OCI-LY3 (cell line): ENCODE results near the gene LCN1.

Source experiments
- H2AFZ ChIP-seq: fragments of 200-600, 300-600 bp; shearing (Covaris generic); 2 replicates; pipeline ENCODE4 v1.6.0; 2014; ENCODE audit warnings: antibody characterized with exemption, low read depth, low read length
- H3K27ac ChIP-seq: fragments of 200-600, 300-600 bp; sonication (generic); 2 replicates; pipeline ENCODE4 v1.5.1; 2014; ENCODE audit warnings: mild to moderate bottlenecking, low read length, moderate library complexity, mixed read lengths
- H3K27me3 ChIP-seq: fragments of 200-600, 300-600 bp; sonication (generic); 2 replicates; pipeline ENCODE4 v1.6.1; 2014; ENCODE audit warnings: low read depth, low read length, mixed read lengths
- H3K36me3 ChIP-seq: fragments of 200-600, 300-600 bp; sonication (generic); replicated peaks from 2 replicates; pipeline ENCODE3; 2014; ENCODE audit warnings: low read depth, low read length, mixed read lengths
- H3K4me1 ChIP-seq: fragments of 300-600, 200-600 bp; sonication (generic); 2 replicates; pipeline ENCODE4 v1.6.1; 2014; ENCODE audit warnings: low read length, mixed read lengths
- H3K4me2 ChIP-seq: fragments of 200-600, 300-600 bp; sonication (generic); 2 replicates; pipeline ENCODE4 v1.6.1; 2014; ENCODE audit warnings: low read length, mixed read lengths
- H3K4me3 ChIP-seq: fragments of 300-600, 200-600 bp; sonication (generic); 2 replicates; pipeline ENCODE4 v1.5.1; 2014; ENCODE audit warnings: antibody characterized with exemption, mild to moderate bottlenecking, low read length, moderate library complexity
- H3K79me2 ChIP-seq: fragments of 300-600, 200-600 bp; shearing (Covaris generic); 2 replicates; pipeline ENCODE4 v1.6.1; 2014; ENCODE audit warnings: mild to moderate bottlenecking, low read length, mixed read lengths
- H3K9ac ChIP-seq: fragments of 300-600, 200-600 bp; shearing (Covaris generic); 2 replicates; pipeline ENCODE4 v1.6.0; 2014; ENCODE audit warnings: mild to moderate bottlenecking, low read length, moderate library complexity
- H3K9me3 ChIP-seq: fragments of 200-600, 300-600 bp; shearing (Covaris generic); 2 replicates; pipeline ENCODE4 v1.6.1; 2014; ENCODE audit warnings: low read length, mixed read lengths; ENCODE audit not compliant: insufficient read depth
- H4K20me1 ChIP-seq: fragments of 200-600, 300-600 bp; sonication (generic); 2 replicates; pipeline ENCODE4 v1.6.1; 2016; ENCODE audit warnings: low read length, mixed read lengths; ENCODE audit not compliant: insufficient read depth
- EZH2phosphoT487 ChIP-seq: fragments of 200-600 bp; shearing (Covaris generic); IDR thresholded peaks from 2 replicates; pipeline ENCODE4 v1.6.1; 2018; ENCODE audit warnings: antibody characterized with exemption, mixed run types, low read depth
- TF ChIP-seq, protein P1 (sequence below): fragments of 200-600, 300-600 bp; sonication (generic); IDR thresholded peaks from 2 replicates; pipeline ENCODE4 v1.5.1; 2014; ENCODE audit warnings: antibody characterized with exemption, low read length, low read depth

The LCN1 gene

GRCh38 chr9:135551456-135551855 lies 30.2 kb downstream of the LCN1 start:
- H3K36me3 ChIP-seq = no peaks in the 10 kb centered on the region
- H3K4me3 ChIP-seq = no peak overlapping the region
- no peak overlapping the region for H2AFZ ChIP-seq
- no peak overlapping the region for H3K9ac ChIP-seq
- no peak for TF ChIP-seq EZH2phosphoT487
- TF ChIP-seq, protein P1, sequence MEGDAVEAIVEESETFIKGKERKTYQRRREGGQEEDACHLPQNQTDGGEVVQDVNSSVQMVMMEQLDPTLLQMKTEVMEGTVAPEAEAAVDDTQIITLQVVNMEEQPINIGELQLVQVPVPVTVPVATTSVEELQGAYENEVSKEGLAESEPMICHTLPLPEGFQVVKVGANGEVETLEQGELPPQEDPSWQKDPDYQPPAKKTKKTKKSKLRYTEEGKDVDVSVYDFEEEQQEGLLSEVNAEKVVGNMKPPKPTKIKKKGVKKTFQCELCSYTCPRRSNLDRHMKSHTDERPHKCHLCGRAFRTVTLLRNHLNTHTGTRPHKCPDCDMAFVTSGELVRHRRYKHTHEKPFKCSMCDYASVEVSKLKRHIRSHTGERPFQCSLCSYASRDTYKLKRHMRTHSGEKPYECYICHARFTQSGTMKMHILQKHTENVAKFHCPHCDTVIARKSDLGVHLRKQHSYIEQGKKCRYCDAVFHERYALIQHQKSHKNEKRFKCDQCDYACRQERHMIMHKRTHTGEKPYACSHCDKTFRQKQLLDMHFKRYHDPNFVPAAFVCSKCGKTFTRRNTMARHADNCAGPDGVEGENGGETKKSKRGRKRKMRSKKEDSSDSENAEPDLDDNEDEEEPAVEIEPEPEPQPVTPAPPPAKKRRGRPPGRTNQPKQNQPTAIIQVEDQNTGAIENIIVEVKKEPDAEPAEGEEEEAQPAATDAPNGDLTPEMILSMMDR = no peak
- H3K79me2 ChIP-seq = no peaks in the 10 kb centered on the region
- H3K27ac ChIP-seq = no peak overlapping the region
- no peaks in the 10 kb centered on the region for H3K9me3 ChIP-seq
- H3K4me2 ChIP-seq = no peak overlapping the region
- no peaks in the 10 kb centered on the region for H4K20me1 ChIP-seq
- no peaks in the 10 kb centered on the region for H3K27me3 ChIP-seq
- no peaks in the 10 kb centered on the region for H3K4me1 ChIP-seq

DNA sequence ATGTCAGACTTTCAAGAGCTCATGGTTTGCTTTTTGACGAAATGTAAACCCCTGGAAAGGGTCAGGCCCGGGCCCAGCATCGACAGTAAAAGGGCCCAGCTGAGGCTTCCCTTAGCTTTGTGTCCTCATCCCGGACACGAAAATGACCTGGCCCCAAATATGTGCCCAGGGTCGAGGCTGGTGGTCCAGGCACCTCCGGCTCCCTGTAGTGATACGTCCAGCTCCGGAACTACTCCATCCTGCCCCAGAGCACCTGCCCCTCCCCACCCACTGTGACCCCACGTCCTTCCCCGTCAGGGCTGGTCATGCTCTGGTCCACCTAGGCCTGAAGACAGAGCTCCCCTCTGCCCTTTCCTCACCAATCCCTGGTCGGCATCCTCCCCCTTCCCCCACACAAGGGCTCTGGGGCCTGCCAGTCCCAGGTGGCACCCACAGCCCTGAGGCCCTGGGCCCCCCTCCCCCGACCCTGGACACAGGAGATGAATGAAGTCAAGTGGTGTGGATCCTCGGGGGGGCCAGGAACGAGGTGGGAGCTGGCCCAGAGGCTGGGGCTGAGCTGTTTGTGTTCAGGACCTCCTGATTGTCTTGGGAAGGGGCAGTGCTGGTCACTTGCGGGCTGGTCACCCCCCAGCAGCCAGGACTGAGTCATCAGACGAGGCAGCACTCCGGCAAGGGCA lies 30.9 kb downstream of the LCN1 start:
- Histone ChIP-seq H3K9ac (no peak overlapping the region), H2AFZ (no peak overlapping the region), H3K36me3 (no peaks in the 10 kb centered on the region), H3K27me3 (no peaks in the 10 kb centered on the region), H3K27ac (no peak overlapping the region), H3K79me2 (no peaks in the 10 kb centered on the region), H3K4me2 (no peak overlapping the region), H4K20me1 (no peaks in the 10 kb centered on the region), H3K4me1 (no peaks in the 10 kb centered on the region), H3K4me3 (no peak overlapping the region), H3K9me3 (no peaks in the 10 kb centered on the region)
- no peak for TF ChIP-seq EZH2phosphoT487
- TF ChIP-seq, protein P1 = no peak

GRCh38 chr9:135552698-135553171 lies 31.5 kb downstream of the LCN1 start:
- Histone ChIP-seq H3K4me3 (no peak overlapping the region), H3K27me3 (no peaks in the 10 kb centered on the region), H3K27ac (no peak overlapping the region), H3K79me2 (no peaks in the 10 kb centered on the region), H3K9me3 (no peaks in the 10 kb centered on the region), H3K4me1 (no peaks in the 10 kb centered on the region), H3K9ac (no peak overlapping the region), H3K36me3 (no peaks in the 10 kb centered on the region), H2AFZ (no peak overlapping the region), H3K4me2 (no peak overlapping the region), H4K20me1 (no peaks in the 10 kb centered on the region)
- no peak for TF ChIP-seq EZH2phosphoT487

DNA sequence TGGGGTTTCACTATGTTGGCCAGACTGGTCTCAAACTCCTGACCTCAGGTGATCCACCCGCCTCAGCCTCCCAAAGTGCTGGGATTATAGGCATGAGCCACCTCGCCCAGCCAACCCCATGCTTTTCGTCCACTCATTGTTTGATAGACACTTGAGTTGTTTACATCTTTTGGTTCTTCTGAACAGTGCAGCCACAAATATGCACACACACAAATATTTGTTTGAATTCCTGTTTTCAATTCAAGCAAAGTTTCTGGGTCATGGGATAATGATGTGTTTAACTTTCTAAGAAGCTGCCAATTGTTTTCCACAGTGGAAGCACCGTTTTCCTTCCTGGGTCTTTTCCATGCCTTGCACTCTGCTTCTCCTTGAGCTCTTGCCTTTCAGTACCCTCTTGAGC lies 33.5 kb downstream of the LCN1 start:
- no peak for TF ChIP-seq EZH2phosphoT487
- TF ChIP-seq, protein P1 = no peak
- H3K4me2 ChIP-seq = no peak overlapping the region
- no peaks in the 10 kb centered on the region for H3K27me3 ChIP-seq
- H3K79me2 ChIP-seq = no peaks in the 10 kb centered on the region
- H3K4me3 ChIP-seq = no peak overlapping the region
- no peak overlapping the region for H3K9ac ChIP-seq
- H2AFZ ChIP-seq = no peak overlapping the region
- H3K36me3 ChIP-seq = no peaks in the 10 kb centered on the region
- no peaks in the 10 kb centered on the region for H4K20me1 ChIP-seq
- H3K27ac ChIP-seq = no peak overlapping the region
- H3K4me1 ChIP-seq = no peaks in the 10 kb centered on the region
- H3K9me3 ChIP-seq = no peaks in the 10 kb centered on the region
